ENCODE data around the gene CHST11. TPM values are rescaled to one million over a fixed set of nuclear protein-coding genes. Genes with fewer than 3 reads are reported as not detected.

CHST11 gene
- polyA plus RNA-seq, 1 donor (not counting 4 experiments of a cell fraction or from before 2014, with no cell fraction given), result 11.9 TPM

DNA sequence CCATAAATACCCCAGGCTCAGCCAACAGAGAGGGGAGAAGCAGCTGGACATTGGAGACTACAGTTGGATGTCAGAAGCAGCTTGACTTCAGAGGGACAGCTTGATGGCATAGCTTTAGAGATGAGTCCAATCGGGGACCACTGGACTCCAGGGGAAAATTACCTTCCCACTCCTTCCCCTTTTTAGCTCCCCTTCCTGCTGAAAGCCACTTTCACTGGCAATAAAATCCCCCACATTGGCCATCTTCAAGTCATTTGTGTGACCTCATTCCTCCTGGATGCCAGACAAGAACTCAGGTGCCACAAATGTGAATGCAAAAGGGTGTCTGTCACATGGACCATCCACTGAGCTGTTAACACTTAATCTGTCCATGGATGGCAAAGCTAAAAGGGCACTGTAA lies 184.2 kb downstream of the CHST11 start:
- no peak for TF ChIP-seq EZH2 (IDR thresholded peaks at IDR 0.05; ENCODE audit: low read length)
- TF ChIP-seq, protein P1, sequence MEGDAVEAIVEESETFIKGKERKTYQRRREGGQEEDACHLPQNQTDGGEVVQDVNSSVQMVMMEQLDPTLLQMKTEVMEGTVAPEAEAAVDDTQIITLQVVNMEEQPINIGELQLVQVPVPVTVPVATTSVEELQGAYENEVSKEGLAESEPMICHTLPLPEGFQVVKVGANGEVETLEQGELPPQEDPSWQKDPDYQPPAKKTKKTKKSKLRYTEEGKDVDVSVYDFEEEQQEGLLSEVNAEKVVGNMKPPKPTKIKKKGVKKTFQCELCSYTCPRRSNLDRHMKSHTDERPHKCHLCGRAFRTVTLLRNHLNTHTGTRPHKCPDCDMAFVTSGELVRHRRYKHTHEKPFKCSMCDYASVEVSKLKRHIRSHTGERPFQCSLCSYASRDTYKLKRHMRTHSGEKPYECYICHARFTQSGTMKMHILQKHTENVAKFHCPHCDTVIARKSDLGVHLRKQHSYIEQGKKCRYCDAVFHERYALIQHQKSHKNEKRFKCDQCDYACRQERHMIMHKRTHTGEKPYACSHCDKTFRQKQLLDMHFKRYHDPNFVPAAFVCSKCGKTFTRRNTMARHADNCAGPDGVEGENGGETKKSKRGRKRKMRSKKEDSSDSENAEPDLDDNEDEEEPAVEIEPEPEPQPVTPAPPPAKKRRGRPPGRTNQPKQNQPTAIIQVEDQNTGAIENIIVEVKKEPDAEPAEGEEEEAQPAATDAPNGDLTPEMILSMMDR (optimal IDR thresholded peaks at IDR 0.05 in 1 of 3, IDR thresholded peaks at IDR 0.05 in 1 of 3, conservative IDR thresholded peaks at IDR 0.05 in 1 of 3; ENCODE audit: extremely low read depth in 1 of 3, insufficient read depth in 2 of 3, low read length in 3 of 3), result no peak
- DNase-seq (ENCODE audit: low read depth, low spot score), result no peak
- Histone ChIP-seq H3K4me1 (ENCODE audit: control insufficient read depth, extremely low read depth, insufficient read depth, low read length) (no peaks in the 10 kb centered on the region), H3K36me3 (ENCODE audit: control insufficient read depth in 2 of 2, extremely low read depth in 1 of 2, insufficient read depth in 2 of 2, low read length in 2 of 2) (no peaks in the 10 kb centered on the region), H3K9ac (ENCODE audit: control insufficient read depth, extremely low read depth, insufficient read depth, low read length) (no peak overlapping the region), H3K79me2 (ENCODE audit: control insufficient read depth, insufficient read depth, low read length) (no peaks in the 10 kb centered on the region), H3K9me3 (ENCODE audit: control insufficient read depth, low read depth, low read length) (no peaks in the 10 kb centered on the region), H3K4me3 (ENCODE audit: control insufficient read depth in 2 of 3, extremely low read depth in 1 of 3, insufficient read depth in 2 of 3, low read depth in 1 of 3, low read length in 3 of 3) (no peak overlapping the region), H4K20me1 (ENCODE audit: control insufficient read depth, extremely low read depth, insufficient read depth, low read length) (no peaks in the 10 kb centered on the region), H2AFZ (ENCODE audit: control insufficient read depth, low read length) (no peak overlapping the region), H3K9me1 (ENCODE audit: control insufficient read depth, extremely low read depth, insufficient read depth, low read length) (no peaks in the 10 kb centered on the region), H3K27ac (ENCODE audit: control insufficient read depth, insufficient read depth, low read length) (no peak overlapping the region), H3K4me2 (ENCODE audit: control insufficient read depth, extremely low read depth, insufficient read depth, low read depth, low read length) (no peak overlapping the region), H3K27me3 (ENCODE audit: control insufficient read depth, extremely low read depth, insufficient read depth, low read length) (no peaks in the 10 kb centered on the region)
- FAIRE-seq, result no peak
- dilution Hi-C loops (cut with MboI; ENCODE audit: extremely low pct_ligation_motif_present, low sequenced_read_pairs), result no loop called here

DNA sequence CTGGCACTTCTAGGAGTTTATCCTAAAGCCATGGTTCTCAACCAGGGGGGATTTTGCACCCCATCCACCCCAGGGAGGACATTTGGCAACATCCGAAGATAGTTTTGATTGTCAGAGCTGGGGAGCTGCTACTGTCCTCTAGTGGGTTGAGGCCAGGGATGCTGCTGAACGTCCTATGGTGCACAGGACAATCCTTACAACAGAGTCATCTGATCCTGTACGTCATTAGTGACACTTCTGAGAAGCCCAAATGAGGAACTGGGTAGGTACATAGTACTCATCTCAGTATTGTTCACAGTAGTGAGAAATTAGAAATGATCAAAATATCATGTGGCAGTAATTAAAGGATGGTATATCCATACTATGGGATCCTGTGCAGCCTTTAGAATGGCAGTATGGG lies 185.1 kb downstream of the CHST11 start:
- no peak for FAIRE-seq
- dilution Hi-C loops (cut with MboI; ENCODE audit: extremely low pct_ligation_motif_present, low sequenced_read_pairs), result no loop called here
- Histone ChIP-seq H3K4me3 (ENCODE audit: control insufficient read depth in 2 of 3, extremely low read depth in 1 of 3, insufficient read depth in 2 of 3, low read depth in 1 of 3, low read length in 3 of 3) (no peak overlapping the region), H3K79me2 (ENCODE audit: control insufficient read depth, insufficient read depth, low read length) (no peaks in the 10 kb centered on the region), H3K27ac (ENCODE audit: control insufficient read depth, insufficient read depth, low read length) (no peak overlapping the region), H3K4me1 (ENCODE audit: control insufficient read depth, extremely low read depth, insufficient read depth, low read length) (no peaks in the 10 kb centered on the region), H3K27me3 (ENCODE audit: control insufficient read depth, extremely low read depth, insufficient read depth, low read length) (no peaks in the 10 kb centered on the region), H3K9ac (ENCODE audit: control insufficient read depth, extremely low read depth, insufficient read depth, low read length) (no peak overlapping the region), H2AFZ (ENCODE audit: control insufficient read depth, low read length) (no peak overlapping the region), H4K20me1 (ENCODE audit: control insufficient read depth, extremely low read depth, insufficient read depth, low read length) (no peaks in the 10 kb centered on the region), H3K9me3 (ENCODE audit: control insufficient read depth, low read depth, low read length) (no peaks in the 10 kb centered on the region), H3K4me2 (ENCODE audit: control insufficient read depth, extremely low read depth, insufficient read depth, low read depth, low read length) (no peak overlapping the region), H3K9me1 (ENCODE audit: control insufficient read depth, extremely low read depth, insufficient read depth, low read length) (no peaks in the 10 kb centered on the region), H3K36me3 (ENCODE audit: control insufficient read depth in 2 of 2, extremely low read depth in 1 of 2, insufficient read depth in 2 of 2, low read length in 2 of 2) (no peaks in the 10 kb centered on the region)
- TF ChIP-seq, protein P1 (optimal IDR thresholded peaks at IDR 0.05 in 1 of 3, IDR thresholded peaks at IDR 0.05 in 1 of 3, conservative IDR thresholded peaks at IDR 0.05 in 1 of 3; ENCODE audit: extremely low read depth in 1 of 3, insufficient read depth in 2 of 3, low read length in 3 of 3), result no peak
- TF ChIP-seq EZH2 (IDR thresholded peaks at IDR 0.05; ENCODE audit: low read length), result no peak
- no peak for DNase-seq (ENCODE audit: low read depth, low spot score)
